A549 (cell line): ENCODE data around the gene GLIS1. TPM values are rescaled to one million over a fixed set of nuclear protein-coding genes. Genes with fewer than 3 reads are reported as not detected.

Experiments
- ATAC-seq, 2 experiments: fragments of 200-7000 bp in 1 of 2; fragments of >200 bp in 1 of 2; cut with Nextera tagmentation in 1 of 2; cut with Tn5 transposase in 1 of 2; 3 replicates each; pipeline versions ENCODE4 v1.8.0 to v1.9.1; 2018 to 2020; ENCODE audit warnings: mild to moderate bottlenecking in 1 of 2, moderate library complexity in 1 of 2
- CTCF ChIA-PET: fragments of 300-600 bp; sonication (Branson Sonifier 250); formaldehyde crosslinking; extraction: SDS; loops from one replicate; lab custom pipeline; 2021; ENCODE audit warnings: antibody characterized with exemption, inconsistent platforms; lab: Yijun Ruan, JAX
- POLR2A ChIA-PET: fragments of 350-600 bp; formaldehyde crosslinking; extraction: SDS; loops from one replicate; lab custom pipeline; 2021; ENCODE audit warnings: antibody characterized with exemption, inconsistent platforms; lab: Yijun Ruan, JAX
- DNase-seq, 2 experiments: peaks; one replicate each; pipeline versions ENCODE4 v3.0.0 to v3.0.0-alpha.2; 2011 to 2016; ENCODE audit warnings: low read depth in 1 of 2, low spot score in 1 of 2
- FAIRE-seq: peaks from 2 replicates; lab custom pipeline; 2011; peaks lifted over from hg19 to GRCh38; lab: Jason Lieb, UNC
- H3K27ac ChIP-seq, 2 experiments: fragments of >200 bp; sonication (Bioruptor Twin); formaldehyde crosslinking; 3 replicates each; pipeline ENCODE4 v1.5.1; 2016 to 2017
- H3K4me1 ChIP-seq: fragments of >200 bp; sonication (Bioruptor Twin); formaldehyde crosslinking; 3 replicates; pipeline ENCODE4 v1.6.1; 2016
- H3K4me2 ChIP-seq: fragments of >200 bp; sonication (Bioruptor Twin); formaldehyde crosslinking; 3 replicates; pipeline ENCODE4 v1.6.1; 2016
- H3K4me3 ChIP-seq: fragments of >200 bp; sonication (Bioruptor Twin); formaldehyde crosslinking; 3 replicates; pipeline ENCODE4 v1.5.1; 2016
- H3K9me3 ChIP-seq: fragments of >200 bp; sonication (Bioruptor Twin); formaldehyde crosslinking; 3 replicates; pipeline ENCODE4 v1.6.1; 2016
- EP300 ChIP-seq, 2 experiments: fragments of >200 bp; sonication (Bioruptor Twin); formaldehyde crosslinking; IDR thresholded peaks; 2 replicates in 1 of 2; 3 replicates in 1 of 2; pipeline ENCODE4 v1.6.1; 2016 to 2017
- ESRRA ChIP-seq: fragments of 150-350 bp; IDR thresholded peaks from 2 replicates; pipeline ENCODE4 v1.6.1; 2014; ENCODE audit warnings: mild to moderate bottlenecking, low read length, borderline replicate concordance
- GATA3 ChIP-seq: IDR thresholded peaks from 2 replicates; pipeline ENCODE4 v1.6.1; 2012; ENCODE audit warnings: borderline replicate concordance
- HOXA7 ChIP-seq: fragments of 250-450 bp; sonication (Bioruptor Pico); IDR thresholded peaks from 2 replicates; pipeline ENCODE4 v1.5.0; 2020; ENCODE audit warnings: mild to moderate bottlenecking, moderate library complexity
- JUN ChIP-seq, 2 experiments: fragments of >200 bp; sonication (Bioruptor Twin); formaldehyde crosslinking; IDR thresholded peaks; 2 replicates in 1 of 2; 3 replicates in 1 of 2; pipeline ENCODE4 v1.6.1; 2016 to 2017
- NR3C1 ChIP-seq: fragments of >200 bp; sonication (Bioruptor Twin); formaldehyde crosslinking; IDR thresholded peaks from 3 replicates; pipeline ENCODE4 v1.6.1; 2017
- SMC3 ChIP-seq: fragments of >200 bp; sonication (Bioruptor Twin); formaldehyde crosslinking; IDR thresholded peaks from 3 replicates; pipeline ENCODE4 v1.6.1; 2018; ENCODE audit warnings: inconsistent platforms
- SREBF2 ChIP-seq: fragments of 450-650 bp; IDR thresholded peaks from 2 replicates; pipeline ENCODE4 v1.6.1; 2014; ENCODE audit warnings: mild to moderate bottlenecking, moderate library complexity
- ZNF302 ChIP-seq: fragments of 250-450 bp; sonication (Bioruptor Pico); IDR thresholded peaks from 2 replicates; pipeline ENCODE4 v1.9.0; 2021; ENCODE audit warnings: inconsistent platforms, mild to moderate bottlenecking, moderate library complexity
- WGBS: methylation state at CpG from one replicate; pipeline ENCODE4 v1.1.6; 2017; ENCODE audit errors: missing lambda C conversion rate; 5-methylcytosine and 5-hydroxymethylcytosine counted together
- polyA plus RNA-seq, 4 experiments: library from polyadenylated mRNA; depleted of rRNA in 3 of 4; stranded (reverse); fragments of >200 nt; fragmentation: RNase III in 1 of 4; extraction: RNeasy Plus Mini Kit Qiagen cat#74134 plus additional on column Dnase treatment in 1 of 4; gene quantifications; 2 replicates in 3 of 4; 3 replicates in 1 of 4; pipeline ENCODE4 v1.2.3, GENCODE V29; 2011 to 2017
- TF ChIP-seq, protein P1 (sequence below): fragments of 200-600 bp; sonication (generic); IDR thresholded peaks from 2 replicates; pipeline ENCODE4 v1.6.1; 2016; ENCODE audit warnings: antibody characterized with exemption, mild to moderate bottlenecking, moderate library complexity
- TF ChIP-seq, protein P2 (sequence below): fragments of >200 bp; sonication (Bioruptor Twin); formaldehyde crosslinking; IDR thresholded peaks from 2 replicates; pipeline ENCODE4 v1.6.1; 2016
- TF ChIP-seq, protein P3 (sequence below): IDR thresholded peaks from 2 replicates; pipeline ENCODE4 v1.6.1; 2012
- TF ChIP-seq, protein P4 (sequence below): fragments of 250-450 bp; sonication (Bioruptor Pico); IDR thresholded peaks from 2 replicates; pipeline ENCODE4 v1.5.0; 2021; ENCODE audit warnings: mild to moderate bottlenecking, moderate library complexity, borderline replicate concordance

The GLIS1 gene
- polyA plus RNA-seq, 2 of the 4 experiments (the other 2 are of a cell fraction), result 0.04 TPM; not detected in 1

DNA sequence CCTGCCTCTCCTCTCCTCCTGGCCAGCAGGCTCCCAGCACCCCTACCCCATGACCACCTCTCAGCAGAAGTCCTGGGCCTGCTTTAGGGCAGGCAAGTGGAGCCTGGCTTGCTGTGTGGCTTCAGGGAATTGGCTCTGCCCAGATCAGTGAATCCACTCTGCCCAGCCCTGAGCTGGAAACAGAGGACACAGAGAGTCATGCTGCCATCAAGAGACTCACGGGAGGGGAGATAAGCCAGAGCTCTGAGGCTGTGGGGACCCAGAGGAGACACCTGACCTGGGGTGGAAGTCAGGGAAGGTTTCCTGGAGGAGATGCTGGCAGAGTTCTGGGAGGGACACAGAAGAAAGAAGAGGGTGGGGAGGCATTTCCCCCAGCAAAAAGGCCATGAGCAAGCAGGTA is 54.2 kb downstream of the GLIS1 start (continued):
- TF ChIP-seq, protein P1, sequence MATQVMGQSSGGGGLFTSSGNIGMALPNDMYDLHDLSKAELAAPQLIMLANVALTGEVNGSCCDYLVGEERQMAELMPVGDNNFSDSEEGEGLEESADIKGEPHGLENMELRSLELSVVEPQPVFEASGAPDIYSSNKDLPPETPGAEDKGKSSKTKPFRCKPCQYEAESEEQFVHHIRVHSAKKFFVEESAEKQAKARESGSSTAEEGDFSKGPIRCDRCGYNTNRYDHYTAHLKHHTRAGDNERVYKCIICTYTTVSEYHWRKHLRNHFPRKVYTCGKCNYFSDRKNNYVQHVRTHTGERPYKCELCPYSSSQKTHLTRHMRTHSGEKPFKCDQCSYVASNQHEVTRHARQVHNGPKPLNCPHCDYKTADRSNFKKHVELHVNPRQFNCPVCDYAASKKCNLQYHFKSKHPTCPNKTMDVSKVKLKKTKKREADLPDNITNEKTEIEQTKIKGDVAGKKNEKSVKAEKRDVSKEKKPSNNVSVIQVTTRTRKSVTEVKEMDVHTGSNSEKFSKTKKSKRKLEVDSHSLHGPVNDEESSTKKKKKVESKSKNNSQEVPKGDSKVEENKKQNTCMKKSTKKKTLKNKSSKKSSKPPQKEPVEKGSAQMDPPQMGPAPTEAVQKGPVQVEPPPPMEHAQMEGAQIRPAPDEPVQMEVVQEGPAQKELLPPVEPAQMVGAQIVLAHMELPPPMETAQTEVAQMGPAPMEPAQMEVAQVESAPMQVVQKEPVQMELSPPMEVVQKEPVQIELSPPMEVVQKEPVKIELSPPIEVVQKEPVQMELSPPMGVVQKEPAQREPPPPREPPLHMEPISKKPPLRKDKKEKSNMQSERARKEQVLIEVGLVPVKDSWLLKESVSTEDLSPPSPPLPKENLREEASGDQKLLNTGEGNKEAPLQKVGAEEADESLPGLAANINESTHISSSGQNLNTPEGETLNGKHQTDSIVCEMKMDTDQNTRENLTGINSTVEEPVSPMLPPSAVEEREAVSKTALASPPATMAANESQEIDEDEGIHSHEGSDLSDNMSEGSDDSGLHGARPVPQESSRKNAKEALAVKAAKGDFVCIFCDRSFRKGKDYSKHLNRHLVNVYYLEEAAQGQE, result no peak
- TF ChIP-seq SMC3, result no peak

DNA sequence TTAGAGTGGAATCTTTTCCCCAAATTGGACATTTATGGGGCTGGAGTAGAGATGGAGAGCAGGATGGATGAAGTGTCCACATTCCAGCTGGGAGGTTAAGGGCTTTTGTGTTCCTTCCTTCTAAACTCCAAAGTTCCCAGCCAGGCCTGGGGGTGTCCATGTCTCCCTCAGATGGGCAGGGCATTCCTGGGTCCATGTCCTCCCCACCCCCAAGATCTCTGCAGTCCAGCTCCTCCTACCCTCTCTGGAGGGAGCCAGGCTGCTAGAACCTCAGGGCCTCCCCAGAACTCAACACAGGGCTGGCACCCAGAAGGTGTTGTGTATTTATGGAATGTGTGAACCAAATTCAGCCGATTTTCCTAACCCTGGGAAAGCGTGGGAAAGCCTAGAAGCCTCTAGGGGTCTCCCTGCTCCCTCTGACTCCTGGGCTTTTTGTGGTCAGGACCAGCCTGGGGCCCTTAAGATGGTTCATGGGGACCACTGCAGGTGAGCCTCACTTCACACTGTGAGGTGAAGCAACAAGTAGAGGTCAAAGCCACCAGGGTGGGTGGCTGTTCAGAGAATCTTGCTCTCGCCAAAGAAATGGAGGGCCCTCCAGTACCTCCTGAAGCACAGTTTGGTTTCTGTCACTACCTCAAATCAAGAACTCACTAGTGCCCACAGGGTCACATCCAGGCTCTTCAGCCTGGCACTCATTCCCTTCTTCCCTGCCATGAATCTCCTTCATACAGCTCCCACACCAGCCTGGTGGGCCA is 54.8 kb downstream of the GLIS1 start:
- FAIRE-seq (no peak), DNase-seq (no peak), ATAC-seq (peak in 1 of 2 experiments; percentile 44; a peak in 2 of 6 replicates)
- H3K4me3 ChIP-seq, result no peak overlapping the region
- CTCF ChIA-PET, result interaction anchor here (4.0 kb wide), 1 partner anchor 199 kb away, joined by 41 read pairs; no protein-coding TSS in a partner anchor
- H3K4me1 ChIP-seq, result no peaks in the 10 kb centered on the region
- no peaks in the 10 kb centered on the region for H3K9me3 ChIP-seq
- POLR2A ChIA-PET, result no interaction called here
- no peak overlapping the region for H3K4me2 ChIP-seq
- 33% methylated on average over 3 of the region's 3 CpGs for WGBS
- no peak overlapping the region for H3K27ac ChIP-seq
- no peak for TF ChIP-seq EP300 (IDR thresholded peaks at IDR 0.05)
- no peak for TF ChIP-seq SREBF2
- no peak for TF ChIP-seq NR3C1
- no peak for TF ChIP-seq HOXA7 (CRISPR knock-in tag)
- TF ChIP-seq, protein P2, sequence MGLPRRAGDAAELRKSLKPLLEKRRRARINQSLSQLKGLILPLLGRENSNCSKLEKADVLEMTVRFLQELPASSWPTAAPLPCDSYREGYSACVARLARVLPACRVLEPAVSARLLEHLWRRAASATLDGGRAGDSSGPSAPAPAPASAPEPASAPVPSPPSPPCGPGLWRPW, result no peak
- TF ChIP-seq ZNF302 (CRISPR knock-in tag), result no peak
- TF ChIP-seq, protein P3, sequence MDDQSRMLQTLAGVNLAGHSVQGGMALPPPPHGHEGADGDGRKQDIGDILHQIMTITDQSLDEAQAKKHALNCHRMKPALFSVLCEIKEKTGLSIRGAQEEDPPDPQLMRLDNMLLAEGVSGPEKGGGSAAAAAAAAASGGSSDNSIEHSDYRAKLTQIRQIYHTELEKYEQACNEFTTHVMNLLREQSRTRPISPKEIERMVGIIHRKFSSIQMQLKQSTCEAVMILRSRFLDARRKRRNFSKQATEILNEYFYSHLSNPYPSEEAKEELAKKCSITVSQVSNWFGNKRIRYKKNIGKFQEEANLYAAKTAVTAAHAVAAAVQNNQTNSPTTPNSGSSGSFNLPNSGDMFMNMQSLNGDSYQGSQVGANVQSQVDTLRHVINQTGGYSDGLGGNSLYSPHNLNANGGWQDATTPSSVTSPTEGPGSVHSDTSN, result no peak
- TF ChIP-seq ESRRA, result no peak
- TF ChIP-seq, protein P4, sequence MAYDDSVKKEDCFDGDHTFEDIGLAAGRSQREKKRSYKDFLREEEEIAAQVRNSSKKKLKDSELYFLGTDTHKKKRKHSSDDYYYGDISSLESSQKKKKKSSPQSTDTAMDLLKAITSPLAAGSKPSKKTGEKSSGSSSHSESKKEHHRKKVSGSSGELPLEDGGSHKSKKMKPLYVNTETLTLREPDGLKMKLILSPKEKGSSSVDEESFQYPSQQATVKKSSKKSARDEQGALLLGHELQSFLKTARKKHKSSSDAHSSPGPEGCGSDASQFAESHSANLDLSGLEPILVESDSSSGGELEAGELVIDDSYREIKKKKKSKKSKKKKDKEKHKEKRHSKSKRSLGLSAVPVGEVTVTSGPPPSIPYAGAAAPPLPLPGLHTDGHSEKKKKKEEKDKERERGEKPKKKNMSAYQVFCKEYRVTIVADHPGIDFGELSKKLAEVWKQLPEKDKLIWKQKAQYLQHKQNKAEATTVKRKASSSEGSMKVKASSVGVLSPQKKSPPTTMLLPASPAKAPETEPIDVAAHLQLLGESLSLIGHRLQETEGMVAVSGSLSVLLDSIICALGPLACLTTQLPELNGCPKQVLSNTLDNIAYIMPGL (CRISPR knock-in tag), result no peak
- TF ChIP-seq GATA3, result no peak
- no peak for TF ChIP-seq SMC3
- TF ChIP-seq, all 56 proteins: peak for 0

DNA sequence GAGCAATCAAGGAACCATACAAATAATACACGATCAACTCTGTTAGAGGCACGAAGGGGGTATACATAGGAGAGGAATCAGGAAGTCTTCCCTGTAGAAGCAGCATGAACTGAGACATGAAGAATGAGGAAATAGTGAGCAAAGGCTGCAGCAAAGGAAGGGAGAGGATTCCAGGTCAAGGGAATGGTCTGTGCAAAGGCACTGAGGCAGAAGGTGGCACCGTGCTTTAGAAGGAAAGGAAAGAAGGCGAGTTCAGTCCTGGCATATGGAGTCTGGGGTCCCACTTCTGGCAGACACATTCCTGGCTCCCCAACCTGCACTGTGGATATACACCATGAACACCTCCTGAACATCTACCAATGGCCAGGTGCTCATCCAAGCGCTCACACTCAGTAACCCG is 56.1 kb downstream of the GLIS1 start:
- H3K4me1 ChIP-seq, result no peaks in the 10 kb centered on the region
- H3K27ac ChIP-seq, result no peak overlapping the region
- no peak overlapping the region for H3K4me2 ChIP-seq
- ATAC-seq (no peak), DNase-seq (no peak)
- TF ChIP-seq JUN (IDR thresholded peaks at IDR 0.05), result no peak
- TF ChIP-seq, all 56 proteins: peak for 0
- H3K9me3 ChIP-seq, result no peaks in the 10 kb centered on the region
- CTCF ChIA-PET, result interaction anchor here (0.6 to 4.0 kb wide), 12 partner anchors 8 to 206 kb away, joined by 3 to 41 read pairs (median 3); no protein-coding TSS in a partner anchor
- no peak overlapping the region for H3K4me3 ChIP-seq
- WGBS, result 50% methylated on average over 6 of the region's 6 CpGs
- no peak for FAIRE-seq
- POLR2A ChIA-PET, result no interaction called here
